ENCODE data around the gene ELMO1.

ELMO1 gene

GRCh38 chr7:36878288-36878687, 570.4 kb downstream of the ELMO1 start:
- H3K36me3 ChIP-seq (ENCODE audit: insufficient read depth, low read depth, low read length), result no peaks in the 10 kb centered on the region

GRCh38 chr7:36875794-36876193, 572.9 kb downstream of the ELMO1 start:
- Histone ChIP-seq H3K27ac (ENCODE audit: low read length) (no peak overlapping the region), H3K4me1 (ENCODE audit: insufficient read depth, low read length) (peaks cover 15% of the 10 kb centered on the region; the same call in 1 of the 2 replicates), H3K9me3 (ENCODE audit: insufficient read depth, low read depth, low read length) (no peaks in the 10 kb centered on the region), H3K36me3 (ENCODE audit: insufficient read depth, low read depth, low read length) (no peaks in the 10 kb centered on the region), H3K27me3 (ENCODE audit: insufficient read depth, low read length) (no peaks in the 10 kb centered on the region), H3K9ac (ENCODE audit: low read depth, low read length) (0 out of 2 replicates have a peak overlapping the region, but pooled peaks have one; percentile 29), H3K4me3 (ENCODE audit: low read length) (no peak overlapping the region)

More at GRCh38 chr7:36878288-36878687, 570.4 kb downstream of the ELMO1 start:
- Histone ChIP-seq H3K27ac (ENCODE audit: low read length) (no peak overlapping the region), H3K4me3 (ENCODE audit: low read length) (no peak overlapping the region), H3K4me1 (ENCODE audit: insufficient read depth, low read length) (peaks cover 15% of the 10 kb centered on the region; the same call in 1 of the 2 replicates), H3K9me3 (ENCODE audit: insufficient read depth, low read depth, low read length) (no peaks in the 10 kb centered on the region), H3K9ac (ENCODE audit: low read depth, low read length) (no peak overlapping the region), H3K27me3 (ENCODE audit: insufficient read depth, low read length) (no peaks in the 10 kb centered on the region)

- no peak overlapping the region for H3K9ac ChIP-seq (ENCODE audit: low read depth, low read length)
- no peak overlapping the region for H3K27ac ChIP-seq (ENCODE audit: low read length)
- H3K4me3 ChIP-seq (ENCODE audit: low read length), result no peak overlapping the region
- H3K27me3 ChIP-seq (ENCODE audit: insufficient read depth, low read length), result no peaks in the 10 kb centered on the region
- peaks cover 19% of the 10 kb centered on the region; the same call in 1 of the 2 replicates for H3K4me1 ChIP-seq (ENCODE audit: insufficient read depth, low read length)
- H3K36me3 ChIP-seq (ENCODE audit: insufficient read depth, low read depth, low read length), result no peaks in the 10 kb centered on the region
- H3K9me3 ChIP-seq (ENCODE audit: insufficient read depth, low read depth, low read length), result no peaks in the 10 kb centered on the region
Observed at GRCh38 chr7:36874041-36874440, 574.6 kb downstream of the ELMO1 start.

- Histone ChIP-seq H3K27me3 (ENCODE audit: insufficient read depth, low read length) (no peaks in the 10 kb centered on the region), H3K9ac (ENCODE audit: low read depth, low read length) (no peak overlapping the region), H3K27ac (ENCODE audit: low read length) (no peak overlapping the region), H3K4me1 (ENCODE audit: insufficient read depth, low read length) (peaks cover 19% of the 10 kb centered on the region; the same call in 1 of the 2 replicates), H3K36me3 (ENCODE audit: insufficient read depth, low read depth, low read length) (no peaks in the 10 kb centered on the region), H3K4me3 (ENCODE audit: low read length) (no peak overlapping the region), H3K9me3 (ENCODE audit: insufficient read depth, low read depth, low read length) (no peaks in the 10 kb centered on the region)
Observed at GRCh38 chr7:36871863-36872262, 576.8 kb downstream of the ELMO1 start.

- Histone ChIP-seq H3K4me3 (ENCODE audit: low read length) (no peak overlapping the region), H3K27me3 (ENCODE audit: insufficient read depth, low read length) (no peaks in the 10 kb centered on the region), H3K4me1 (ENCODE audit: insufficient read depth, low read length) (peaks cover 13% of the 10 kb centered on the region; the same call in 1 of the 2 replicates), H3K9me3 (ENCODE audit: insufficient read depth, low read depth, low read length) (no peaks in the 10 kb centered on the region), H3K36me3 (ENCODE audit: insufficient read depth, low read depth, low read length) (no peaks in the 10 kb centered on the region), H3K9ac (ENCODE audit: low read depth, low read length) (no peak overlapping the region), H3K27ac (ENCODE audit: low read length) (no peak overlapping the region)
Observed at GRCh38 chr7:36871355-36871738, 577.3 kb downstream of the ELMO1 start.

GRCh38 chr7:36870625-36871354, 577.9 kb downstream of the ELMO1 start:
- H3K4me1 ChIP-seq (ENCODE audit: insufficient read depth, low read length), result peaks cover 9% of the 10 kb centered on the region; the same call in 1 of the 2 replicates
- H3K36me3 ChIP-seq (ENCODE audit: insufficient read depth, low read depth, low read length), result no peaks in the 10 kb centered on the region
- no peaks in the 10 kb centered on the region for H3K9me3 ChIP-seq (ENCODE audit: insufficient read depth, low read depth, low read length)
- H3K9ac ChIP-seq (ENCODE audit: low read depth, low read length), result no peak overlapping the region
- no peaks in the 10 kb centered on the region for H3K27me3 ChIP-seq (ENCODE audit: insufficient read depth, low read length)
- H3K27ac ChIP-seq (ENCODE audit: low read length), result no peak overlapping the region
- no peak overlapping the region for H3K4me3 ChIP-seq (ENCODE audit: low read length)

- H3K9me3 ChIP-seq (ENCODE audit: insufficient read depth, low read depth, low read length), result no peaks in the 10 kb centered on the region
- H3K9ac ChIP-seq (ENCODE audit: low read depth, low read length), result no peak overlapping the region
- no peaks in the 10 kb centered on the region for H3K36me3 ChIP-seq (ENCODE audit: insufficient read depth, low read depth, low read length)
- H3K27me3 ChIP-seq (ENCODE audit: insufficient read depth, low read length), result no peaks in the 10 kb centered on the region
- H3K4me1 ChIP-seq (ENCODE audit: insufficient read depth, low read length), result peaks cover 4% of the 10 kb centered on the region; the same call in 1 of the 2 replicates
- H3K4me3 ChIP-seq (ENCODE audit: low read length), result no peak overlapping the region
- H3K27ac ChIP-seq (ENCODE audit: low read length), result no peak overlapping the region
Observed at GRCh38 chr7:36868727-36869411, 579.8 kb downstream of the ELMO1 start.

GRCh38 chr7:36865019-36865418, 583.6 kb downstream of the ELMO1 start:
- Histone ChIP-seq H3K4me1 (ENCODE audit: insufficient read depth, low read length) (peaks cover 4% of the 10 kb centered on the region; the same call in 1 of the 2 replicates), H3K36me3 (ENCODE audit: insufficient read depth, low read depth, low read length) (no peaks in the 10 kb centered on the region), H3K27ac (ENCODE audit: low read length) (no peak overlapping the region), H3K9me3 (ENCODE audit: insufficient read depth, low read depth, low read length) (no peaks in the 10 kb centered on the region), H3K9ac (ENCODE audit: low read depth, low read length) (no peak overlapping the region), H3K4me3 (ENCODE audit: low read length) (no peak overlapping the region), H3K27me3 (ENCODE audit: insufficient read depth, low read length) (no peaks in the 10 kb centered on the region)

GRCh38 chr7:36863901-36864701, 584.6 kb downstream of the ELMO1 start:
- no peaks in the 10 kb centered on the region for H3K27me3 ChIP-seq (ENCODE audit: insufficient read depth, low read length)
- no peak overlapping the region for H3K4me3 ChIP-seq (ENCODE audit: low read length)
- H3K27ac ChIP-seq (ENCODE audit: low read length), result no peak overlapping the region
- peaks cover under 1% of the 10 kb centered on the region; the same call in 1 of the 2 replicates for H3K4me1 ChIP-seq (ENCODE audit: insufficient read depth, low read length)
- no peaks in the 10 kb centered on the region for H3K9me3 ChIP-seq (ENCODE audit: insufficient read depth, low read depth, low read length)
- H3K36me3 ChIP-seq (ENCODE audit: insufficient read depth, low read depth, low read length), result no peaks in the 10 kb centered on the region
- no peak overlapping the region for H3K9ac ChIP-seq (ENCODE audit: low read depth, low read length)

- Histone ChIP-seq H3K36me3 (ENCODE audit: insufficient read depth, low read depth, low read length) (no peaks in the 10 kb centered on the region), H3K9me3 (ENCODE audit: insufficient read depth, low read depth, low read length) (no peaks in the 10 kb centered on the region), H3K27me3 (ENCODE audit: insufficient read depth, low read length) (no peaks in the 10 kb centered on the region), H3K27ac (ENCODE audit: low read length) (no peak overlapping the region), H3K9ac (ENCODE audit: low read depth, low read length) (no peak overlapping the region), H3K4me1 (ENCODE audit: insufficient read depth, low read length) (no peaks in the 10 kb centered on the region), H3K4me3 (ENCODE audit: low read length) (no peak overlapping the region)
Observed at GRCh38 chr7:36862771-36863261, 585.8 kb downstream of the ELMO1 start.

- H3K9ac ChIP-seq (ENCODE audit: low read depth, low read length), result no peak overlapping the region
- H3K36me3 ChIP-seq (ENCODE audit: insufficient read depth, low read depth, low read length), result no peaks in the 10 kb centered on the region
- no peak overlapping the region for H3K27ac ChIP-seq (ENCODE audit: low read length)
- no peaks in the 10 kb centered on the region for H3K27me3 ChIP-seq (ENCODE audit: insufficient read depth, low read length)
- no peaks in the 10 kb centered on the region for H3K4me1 ChIP-seq (ENCODE audit: insufficient read depth, low read length)
- H3K9me3 ChIP-seq (ENCODE audit: insufficient read depth, low read depth, low read length), result no peaks in the 10 kb centered on the region
- H3K4me3 ChIP-seq (ENCODE audit: low read length), result no peak overlapping the region
Observed at GRCh38 chr7:36861656-36862055, 587.0 kb downstream of the ELMO1 start.

Data from iPS-20b (cell line).